Esophagus squamous epithelium (tissue), 5 donors: ENCODE data around the gene JAML. TPM values are rescaled to one million over a fixed set of nuclear protein-coding genes. Genes with fewer than 3 reads are reported as not detected.

Source experiments
- DNase-seq: peaks from one replicate; lab custom pipeline; 2025; lab: John Stamatoyannopoulos, UW
- H3K27ac ChIP-seq, 4 donors: fragments of 200-600 bp; sonication (generic); one replicate each; pipeline ENCODE4 v1.5.1; 2016 to 2019; ENCODE audit warnings: mild to moderate bottlenecking in 1 of 4
- H3K27me3 ChIP-seq, 4 donors: fragments of 200-600 bp; sonication (generic); 1 replicate in 3 of 4; 2 replicates in 1 of 4; pipeline versions ENCODE4 v1.5.1 to v1.6.0; 2017 to 2021; ENCODE audit warnings: antibody characterized with exemption in 1 of 4
- H3K36me3 ChIP-seq, 3 donors: fragments of 200-600 bp; sonication (generic); one replicate each; pipeline ENCODE4 v1.5.1; 2016 to 2019
- H3K4me1 ChIP-seq, 3 donors: fragments of 200-600 bp; sonication (generic); one replicate each; pipeline ENCODE4 v1.5.1; 2017 to 2019
- H3K4me3 ChIP-seq, 4 donors: fragments of 200-600 bp; sonication (generic); 1 replicate in 3 of 4; 2 replicates in 1 of 4; pipeline ENCODE4 v1.5.1; 2016 to 2019; ENCODE audit warnings: mild to moderate bottlenecking in 2 of 4, moderate library complexity in 1 of 4
- H3K9me3 ChIP-seq, 3 donors: fragments of 200-600 bp; sonication (generic); one replicate each; pipeline ENCODE4 v1.5.1; 2016 to 2019
- POLR2A ChIP-seq, 4 donors: fragments of 450-650 bp; IDR thresholded peaks; one replicate each; pipeline ENCODE4 v1.6.1; 2017; ENCODE audit warnings: antibody characterized with exemption in 4 of 4, mild to moderate bottlenecking in 4 of 4, moderate library complexity in 3 of 4
- WGBS, 2 donors: methylation state at CpG; one replicate each; pipeline ENCODE4 v1.1.5; 2018; 5-methylcytosine and 5-hydroxymethylcytosine counted together
- intact Hi-C: fragments of 100-400 bp; cut with DNase I; formaldehyde crosslinking; loops from one replicate; pipeline ENCODE4 v1.15.0; 2022
- total RNA-seq, 4 donors: library from RNA; depleted of rRNA; stranded (reverse); fragments of >200 nt; gene quantifications; one replicate each; pipeline ENCODE4 v1.1.0, GENCODE V29; 2016
- TF ChIP-seq, protein P1 (sequence below), 6 experiments: fragments of 450-650 bp in 4 of 6; fragments of 200-600 bp in 2 of 6; sonication (generic) in 2 of 6; IDR thresholded peaks; one replicate each; pipeline ENCODE4 v1.5.1; 2016 to 2019; ENCODE audit warnings: antibody characterized with exemption in 6 of 6, mild to moderate bottlenecking in 4 of 6, moderate library complexity in 4 of 6
- donor health status: DM: yes; HTN: yes; CAD: no.

The JAML gene
- total RNA-seq, 4 donors from 2014 or later = 2.2 to 17.9 (median 9.5) TPM

DNA sequence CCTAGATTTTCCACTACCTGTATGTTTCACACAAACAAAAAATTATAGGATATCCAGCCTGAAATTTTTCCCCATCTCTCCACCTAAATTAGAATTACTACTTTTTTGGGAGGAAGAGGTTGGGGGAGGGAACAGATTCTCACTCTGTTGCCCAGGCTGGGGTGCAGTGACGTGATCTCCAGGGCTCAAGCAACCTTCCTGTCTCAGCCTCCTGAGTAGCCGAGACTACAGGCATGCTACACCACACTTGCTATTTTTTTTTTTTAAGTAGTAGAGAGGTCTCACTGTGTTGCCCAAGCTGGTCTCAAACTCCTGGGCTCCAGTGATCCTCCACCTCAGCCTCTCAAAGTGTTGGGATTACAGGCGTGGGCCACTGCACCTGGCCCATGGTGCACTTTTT is 9.5 kb downstream of the JAML start:
- TF ChIP-seq POLR2A (IDR thresholded peaks at IDR 0.05) = no peak
- TF ChIP-seq, protein P1, sequence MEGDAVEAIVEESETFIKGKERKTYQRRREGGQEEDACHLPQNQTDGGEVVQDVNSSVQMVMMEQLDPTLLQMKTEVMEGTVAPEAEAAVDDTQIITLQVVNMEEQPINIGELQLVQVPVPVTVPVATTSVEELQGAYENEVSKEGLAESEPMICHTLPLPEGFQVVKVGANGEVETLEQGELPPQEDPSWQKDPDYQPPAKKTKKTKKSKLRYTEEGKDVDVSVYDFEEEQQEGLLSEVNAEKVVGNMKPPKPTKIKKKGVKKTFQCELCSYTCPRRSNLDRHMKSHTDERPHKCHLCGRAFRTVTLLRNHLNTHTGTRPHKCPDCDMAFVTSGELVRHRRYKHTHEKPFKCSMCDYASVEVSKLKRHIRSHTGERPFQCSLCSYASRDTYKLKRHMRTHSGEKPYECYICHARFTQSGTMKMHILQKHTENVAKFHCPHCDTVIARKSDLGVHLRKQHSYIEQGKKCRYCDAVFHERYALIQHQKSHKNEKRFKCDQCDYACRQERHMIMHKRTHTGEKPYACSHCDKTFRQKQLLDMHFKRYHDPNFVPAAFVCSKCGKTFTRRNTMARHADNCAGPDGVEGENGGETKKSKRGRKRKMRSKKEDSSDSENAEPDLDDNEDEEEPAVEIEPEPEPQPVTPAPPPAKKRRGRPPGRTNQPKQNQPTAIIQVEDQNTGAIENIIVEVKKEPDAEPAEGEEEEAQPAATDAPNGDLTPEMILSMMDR (IDR thresholded peaks at IDR 0.05) = no peak
- Histone ChIP-seq H3K27ac (peak overlapping the region in 1 of 4 donors; percentile 42), H3K36me3 (no peaks in the 10 kb centered on the region), H3K27me3 (peaks cover 0 to 15% (median 0%) of the 10 kb centered on the region in 4 donors), H3K4me1 (peaks cover 0 to 9% (median 0%) of the 10 kb centered on the region in 3 donors), H3K4me3 (no peak overlapping the region), H3K9me3 (no peaks in the 10 kb centered on the region)
- no peak for DNase-seq
- 75 to 77% methylated on average over 3 of the region's 3 CpGs for WGBS, 2 donors
- intact Hi-C loops = no loop called here

DNA sequence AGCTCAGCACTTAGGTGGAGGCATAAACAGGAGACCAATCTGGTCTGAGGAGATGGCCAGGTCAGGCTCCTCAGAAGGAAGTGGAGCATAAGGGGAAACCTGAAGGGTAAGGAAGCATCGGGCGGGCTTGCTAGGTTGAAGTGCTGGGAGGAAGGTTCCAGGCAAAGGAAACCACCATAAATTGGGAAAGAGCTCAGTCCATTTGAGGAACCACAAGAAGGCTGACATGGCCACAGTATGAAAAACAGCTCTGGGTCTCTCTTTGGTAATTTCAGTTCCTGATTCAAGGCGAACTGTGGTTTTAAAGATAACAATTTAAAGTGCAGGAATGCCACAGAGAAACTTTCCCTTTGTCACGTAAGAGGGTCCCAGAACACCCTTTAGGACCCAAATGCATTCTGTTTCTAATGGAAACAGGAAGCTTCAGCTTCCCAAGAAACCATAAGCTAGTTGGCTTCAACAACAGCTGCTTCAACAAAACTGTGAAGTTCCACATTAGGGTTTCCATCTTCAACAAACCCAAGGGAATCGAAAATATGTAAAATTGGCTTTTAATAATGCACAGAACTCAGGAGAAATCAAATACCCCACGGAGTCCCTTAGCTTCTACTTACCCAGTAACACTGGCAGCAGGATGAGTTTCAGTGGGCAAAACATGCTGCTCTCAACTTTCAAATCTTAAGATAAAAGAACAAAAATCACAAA is 10.4 kb downstream of the JAML start:
- H3K27ac ChIP-seq = no peak overlapping the region
- DNase-seq = no peak

DNA sequence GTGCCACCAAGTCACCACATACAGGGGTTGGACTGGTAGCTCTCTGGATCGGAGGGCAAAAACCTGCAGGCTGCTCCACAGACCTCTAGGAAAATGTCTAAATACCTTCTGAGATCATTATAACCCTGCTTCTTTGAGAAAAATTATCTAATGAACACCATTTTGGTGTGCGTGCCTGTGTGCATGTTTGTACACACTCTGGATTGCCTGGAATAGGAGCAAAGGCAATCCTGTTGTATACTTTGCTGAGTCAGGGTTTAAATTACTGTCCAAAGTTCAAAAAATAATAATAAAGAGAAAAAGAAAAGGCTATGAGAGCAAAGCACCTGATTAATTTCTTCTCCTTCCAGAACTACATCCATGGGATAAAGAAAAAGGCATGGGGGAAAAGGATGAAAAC is 11.0 kb downstream of the JAML start:
- intact Hi-C loops = no loop called here
- 75 to 96% methylated on average over 2 of the region's 2 CpGs for WGBS, 2 donors
- Histone ChIP-seq H3K4me1 (peaks cover 0 to 9% (median 0%) of the 10 kb centered on the region in 3 donors), H3K4me3 (no peak overlapping the region), H3K36me3 (no peaks in the 10 kb centered on the region), H3K27ac (no peak overlapping the region), H3K9me3 (no peaks in the 10 kb centered on the region), H3K27me3 (peaks cover 0 to 21% (median 0%) of the 10 kb centered on the region in 4 donors)
- TF ChIP-seq, protein P1 (IDR thresholded peaks at IDR 0.05) = no peak
- no peak for TF ChIP-seq POLR2A (IDR thresholded peaks at IDR 0.05)
- DNase-seq = no peak

More for the DNA sequence above, 10.4 kb downstream of the JAML start:
- H3K4me3 ChIP-seq = no peak overlapping the region
- peaks cover 0 to 9% (median 0%) of the 10 kb centered on the region in 3 donors for H3K4me1 ChIP-seq
- H3K36me3 ChIP-seq = no peaks in the 10 kb centered on the region
- WGBS, 2 donors = 67 to 70% methylated on average over 6 of the region's 6 CpGs
- TF ChIP-seq, protein P1 (IDR thresholded peaks at IDR 0.05) = no peak
- TF ChIP-seq POLR2A (IDR thresholded peaks at IDR 0.05) = no peak
- H3K9me3 ChIP-seq = no peaks in the 10 kb centered on the region
- intact Hi-C loops = no loop called here
- peaks cover 0 to 21% (median 0%) of the 10 kb centered on the region in 4 donors for H3K27me3 ChIP-seq

DNA sequence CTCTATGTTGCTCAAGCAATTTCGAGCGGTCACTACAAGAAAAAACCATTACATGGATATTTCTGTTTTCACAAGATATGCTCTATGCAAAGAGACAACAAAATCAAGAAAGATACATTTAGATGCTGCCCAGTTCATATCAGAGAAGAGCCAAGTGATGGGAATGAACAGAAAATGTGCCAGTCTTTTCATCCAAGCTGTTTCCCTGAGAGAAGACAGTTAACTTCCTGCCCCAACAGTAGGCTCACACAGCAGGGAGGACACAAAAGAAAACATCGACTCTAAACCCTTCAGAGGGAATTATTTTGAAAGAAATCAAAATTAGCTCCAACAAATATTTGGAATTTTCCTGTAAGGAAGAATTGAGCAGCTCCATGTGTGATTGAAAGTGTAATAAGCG is 11.6 kb downstream of the JAML start:
- no peak overlapping the region for H3K27ac ChIP-seq
- WGBS, 2 donors = 68 to 87% methylated on average over 4 of the region's 4 CpGs

DNA sequence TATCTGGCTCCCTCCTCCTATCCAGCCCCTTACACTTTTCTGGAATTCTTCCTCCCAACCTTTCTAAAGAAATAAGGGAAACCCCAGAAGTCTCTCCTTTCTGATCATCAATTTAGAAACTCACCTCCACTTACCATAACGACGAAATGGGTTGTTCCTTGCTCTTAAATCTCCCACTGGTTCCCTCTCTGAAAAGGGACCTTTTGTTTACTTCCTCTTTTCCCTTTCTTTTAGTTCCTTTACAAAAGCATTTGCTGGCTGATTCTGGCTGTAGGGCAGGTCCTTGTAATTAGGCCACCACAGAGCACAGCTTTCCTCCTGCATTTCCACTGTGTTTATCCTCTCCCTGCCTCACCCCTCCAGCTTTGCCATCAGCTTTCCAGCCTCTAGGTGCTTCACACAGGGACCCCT is 12.0 kb downstream of the JAML start:
- intact Hi-C loops = no loop called here
- H3K4me3 ChIP-seq = no peak overlapping the region
- H3K9me3 ChIP-seq = no peaks in the 10 kb centered on the region
- no peaks in the 10 kb centered on the region for H3K36me3 ChIP-seq
- no peak for TF ChIP-seq POLR2A (IDR thresholded peaks at IDR 0.05)
- TF ChIP-seq, protein P1 (IDR thresholded peaks at IDR 0.05) = no peak
- peaks cover 0 to 21% (median 0%) of the 10 kb centered on the region in 4 donors for H3K27me3 ChIP-seq
- no peak for DNase-seq
- 57 to 68% methylated on average over 2 of the region's 2 CpGs for WGBS, 2 donors
- H3K4me1 ChIP-seq = peaks cover 0 to 9% (median 0%) of the 10 kb centered on the region in 3 donors
- H3K27ac ChIP-seq = no peak overlapping the region

More for the DNA sequence above, 11.6 kb downstream of the JAML start:
- no peak for TF ChIP-seq POLR2A (IDR thresholded peaks at IDR 0.05)
- TF ChIP-seq, protein P1 (IDR thresholded peaks at IDR 0.05) = no peak
- DNase-seq = no peak
- Histone ChIP-seq H3K9me3 (no peaks in the 10 kb centered on the region), H3K4me3 (no peak overlapping the region), H3K27me3 (peaks cover 0 to 21% (median 0%) of the 10 kb centered on the region in 4 donors), H3K36me3 (no peaks in the 10 kb centered on the region), H3K4me1 (peaks cover 0 to 9% (median 0%) of the 10 kb centered on the region in 3 donors)
- intact Hi-C loops = no loop called here
